GM23338 (cell line): Measurements from ENCODE around the gene SMG9. TPM values are rescaled to one million over a fixed set of nuclear protein-coding genes. Genes with fewer than 3 reads are reported as not detected.

Source experiments
- ATAC-seq: fragments of 200-7000 bp; cut with Tn5 transposase; 3 replicates; pipeline ENCODE4 v1.9.1; 2020
- DNase-seq: peaks from one replicate; pipeline ENCODE4 v3.0.0-alpha.2; 2015; ENCODE audit warnings: low spot score
- H2AFZ ChIP-seq: fragments of 200-600 bp; sonication (generic); 2 replicates; pipeline ENCODE4 v1.8.0; 2016; ENCODE audit warnings: antibody characterized with exemption, mild to moderate bottlenecking, moderate library complexity
- H3F3A ChIP-seq: fragments of 200-600 bp; sonication (generic); replicated peaks from 2 replicates; pipeline ENCODE4 v1.8.0; 2017; ENCODE audit warnings: antibody characterized with exemption, mixed run types, low read depth
- H3K27ac ChIP-seq: fragments of 200-600 bp; sonication (generic); 2 replicates; pipeline ENCODE4 v1.6.1; 2016; ENCODE audit warnings: low read depth
- H3K27me3 ChIP-seq: fragments of 200-600 bp; sonication (generic); 2 replicates; pipeline ENCODE4 v1.8.0; 2016; ENCODE audit warnings: mild to moderate bottlenecking, mixed run types, moderate library complexity; ENCODE audit not compliant: insufficient read depth
- H3K36me3 ChIP-seq: fragments of 200-600 bp; sonication (generic); 2 replicates; pipeline ENCODE4 v1.8.0; 2016; ENCODE audit warnings: mild to moderate bottlenecking; ENCODE audit not compliant: insufficient read depth
- H3K4me1 ChIP-seq: fragments of 200-600 bp; sonication (generic); 2 replicates; pipeline ENCODE4 v1.8.0; 2016; ENCODE audit warnings: mild to moderate bottlenecking, moderate library complexity; ENCODE audit not compliant: insufficient read depth
- H3K4me2 ChIP-seq: fragments of 200-600 bp; sonication (generic); 2 replicates; pipeline ENCODE4 v1.7.1; 2017; ENCODE audit warnings: mixed run types
- H3K4me3 ChIP-seq: fragments of 200-600 bp; sonication (generic); 2 replicates; pipeline ENCODE4 v1.6.1; 2016; ENCODE audit warnings: mixed run types
- H3K79me2 ChIP-seq: fragments of 200-600 bp; sonication (generic); replicated peaks from 2 replicates; pipeline ENCODE4 v1.8.0; 2017; ENCODE audit warnings: mild to moderate bottlenecking; ENCODE audit not compliant: insufficient read depth
- H3K9me2 ChIP-seq: fragments of 200-600 bp; sonication (generic); 2 replicates; pipeline ENCODE4 v1.8.0; 2017; ENCODE audit not compliant: insufficient read depth
- H4K20me1 ChIP-seq: fragments of 200-600 bp; sonication (generic); replicated peaks from 2 replicates; pipeline ENCODE4 v1.8.0; 2017; ENCODE audit warnings: mild to moderate bottlenecking; ENCODE audit not compliant: insufficient read depth
- H3K27ac Mint-ChIP-seq: 2 replicates; pipeline ENCODE4 v1.8.0; 2020; ENCODE audit warnings: inconsistent platforms, mild to moderate bottlenecking, moderate library complexity, mixed read lengths
- H3K27me3 Mint-ChIP-seq: 3 replicates; pipeline ENCODE4 v1.8.0; 2022; ENCODE audit warnings: low read depth, mild to moderate bottlenecking, moderate library complexity, mixed read lengths, inconsistent platforms; ENCODE audit not compliant: insufficient read depth, poor library complexity
- H3K36me3 Mint-ChIP-seq: 3 replicates; pipeline ENCODE4 v1.8.0; 2021; ENCODE audit warnings: low read depth, mild to moderate bottlenecking, inconsistent platforms, moderate library complexity, mixed read lengths
- H3K4me1 Mint-ChIP-seq: 3 replicates; pipeline ENCODE4 v1.8.0; 2020; ENCODE audit warnings: mild to moderate bottlenecking, inconsistent platforms, mixed read lengths
- H3K4me3 Mint-ChIP-seq: 3 replicates; pipeline ENCODE4 v1.8.0; 2021; ENCODE audit warnings: moderate library complexity, mild to moderate bottlenecking, inconsistent platforms, mixed read lengths
- H3K9me3 Mint-ChIP-seq: 3 replicates; pipeline ENCODE4 v1.8.0; 2020; ENCODE audit warnings: moderate library complexity, mild to moderate bottlenecking, inconsistent platforms, mixed read lengths
- EZH2 ChIP-seq: fragments of 200-600 bp; sonication (generic); IDR thresholded peaks from one replicate; pipeline ENCODE4 v1.8.0; 2017; ENCODE audit warnings: antibody characterized with exemption, mild to moderate bottlenecking, low read depth; ENCODE audit not compliant: unreplicated experiment
- JUNB ChIP-seq: IDR thresholded peaks from one replicate; pipeline ENCODE4 v1.6.1; 2016; ENCODE audit warnings: antibody characterized with exemption; ENCODE audit not compliant: unreplicated experiment
- NANOG ChIP-seq: IDR thresholded peaks from 2 replicates; pipeline ENCODE4 v1.6.1; 2016; ENCODE audit warnings: antibody characterized with exemption, borderline replicate concordance
- POLR2AphosphoS5 ChIP-seq: IDR thresholded peaks from 2 replicates; pipeline ENCODE4 v1.6.1; 2016; ENCODE audit warnings: antibody characterized with exemption, low read depth
- polyA plus RNA-seq: library from polyadenylated mRNA; unstranded; fragments of >200 nt; fragmentation: Nextera tagmentation; extraction: Ambion mirVana; gene quantifications from 2 replicates; pipeline ENCODE4 v1.2.1, GENCODE V29; 2016
- total RNA-seq: library from RNA; depleted of rRNA; stranded (reverse); fragments of >200 nt; shearing (Covaris generic); gene quantifications from 2 replicates; pipeline ENCODE4 v1.2.3, GENCODE V29; 2014
- TF ChIP-seq, protein P1 (sequence below): fragments of 250-450 bp; sonication (Bioruptor Pico); IDR thresholded peaks from 2 replicates; pipeline ENCODE4 v1.5.0; 2020; ENCODE audit warnings: mild to moderate bottlenecking, moderate library complexity
- TF ChIP-seq, protein P2 (sequence below): IDR thresholded peaks from one replicate; pipeline ENCODE4 v1.6.1; 2018; ENCODE audit warnings: antibody characterized with exemption; ENCODE audit not compliant: unreplicated experiment

Gene SMG9
- total and polyA plus RNA-seq, 2 experiments from 2014 or later, result 13.2 to 14.0 TPM

DNA sequence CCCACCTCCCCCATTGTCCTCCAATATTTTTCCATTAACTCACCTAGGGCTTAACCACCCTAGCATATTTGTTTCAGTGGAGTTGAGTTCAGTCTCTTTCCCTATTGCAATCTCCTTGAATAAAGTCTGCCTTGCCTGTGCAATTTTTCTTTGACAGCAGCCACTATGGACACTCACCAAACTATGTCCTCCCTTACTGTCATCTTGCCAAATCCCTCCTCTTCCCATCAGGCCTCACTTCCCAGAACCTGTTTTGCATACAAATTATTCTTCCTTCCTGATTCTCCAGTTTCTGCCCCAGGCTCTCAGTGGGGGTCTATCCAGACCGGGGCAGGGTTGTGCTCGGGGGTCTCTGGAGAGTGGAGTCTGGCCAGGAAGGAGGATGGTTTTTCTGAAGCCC, 49.7 kb upstream of the SMG9 start (continued):
- TF ChIP-seq, protein P1, sequence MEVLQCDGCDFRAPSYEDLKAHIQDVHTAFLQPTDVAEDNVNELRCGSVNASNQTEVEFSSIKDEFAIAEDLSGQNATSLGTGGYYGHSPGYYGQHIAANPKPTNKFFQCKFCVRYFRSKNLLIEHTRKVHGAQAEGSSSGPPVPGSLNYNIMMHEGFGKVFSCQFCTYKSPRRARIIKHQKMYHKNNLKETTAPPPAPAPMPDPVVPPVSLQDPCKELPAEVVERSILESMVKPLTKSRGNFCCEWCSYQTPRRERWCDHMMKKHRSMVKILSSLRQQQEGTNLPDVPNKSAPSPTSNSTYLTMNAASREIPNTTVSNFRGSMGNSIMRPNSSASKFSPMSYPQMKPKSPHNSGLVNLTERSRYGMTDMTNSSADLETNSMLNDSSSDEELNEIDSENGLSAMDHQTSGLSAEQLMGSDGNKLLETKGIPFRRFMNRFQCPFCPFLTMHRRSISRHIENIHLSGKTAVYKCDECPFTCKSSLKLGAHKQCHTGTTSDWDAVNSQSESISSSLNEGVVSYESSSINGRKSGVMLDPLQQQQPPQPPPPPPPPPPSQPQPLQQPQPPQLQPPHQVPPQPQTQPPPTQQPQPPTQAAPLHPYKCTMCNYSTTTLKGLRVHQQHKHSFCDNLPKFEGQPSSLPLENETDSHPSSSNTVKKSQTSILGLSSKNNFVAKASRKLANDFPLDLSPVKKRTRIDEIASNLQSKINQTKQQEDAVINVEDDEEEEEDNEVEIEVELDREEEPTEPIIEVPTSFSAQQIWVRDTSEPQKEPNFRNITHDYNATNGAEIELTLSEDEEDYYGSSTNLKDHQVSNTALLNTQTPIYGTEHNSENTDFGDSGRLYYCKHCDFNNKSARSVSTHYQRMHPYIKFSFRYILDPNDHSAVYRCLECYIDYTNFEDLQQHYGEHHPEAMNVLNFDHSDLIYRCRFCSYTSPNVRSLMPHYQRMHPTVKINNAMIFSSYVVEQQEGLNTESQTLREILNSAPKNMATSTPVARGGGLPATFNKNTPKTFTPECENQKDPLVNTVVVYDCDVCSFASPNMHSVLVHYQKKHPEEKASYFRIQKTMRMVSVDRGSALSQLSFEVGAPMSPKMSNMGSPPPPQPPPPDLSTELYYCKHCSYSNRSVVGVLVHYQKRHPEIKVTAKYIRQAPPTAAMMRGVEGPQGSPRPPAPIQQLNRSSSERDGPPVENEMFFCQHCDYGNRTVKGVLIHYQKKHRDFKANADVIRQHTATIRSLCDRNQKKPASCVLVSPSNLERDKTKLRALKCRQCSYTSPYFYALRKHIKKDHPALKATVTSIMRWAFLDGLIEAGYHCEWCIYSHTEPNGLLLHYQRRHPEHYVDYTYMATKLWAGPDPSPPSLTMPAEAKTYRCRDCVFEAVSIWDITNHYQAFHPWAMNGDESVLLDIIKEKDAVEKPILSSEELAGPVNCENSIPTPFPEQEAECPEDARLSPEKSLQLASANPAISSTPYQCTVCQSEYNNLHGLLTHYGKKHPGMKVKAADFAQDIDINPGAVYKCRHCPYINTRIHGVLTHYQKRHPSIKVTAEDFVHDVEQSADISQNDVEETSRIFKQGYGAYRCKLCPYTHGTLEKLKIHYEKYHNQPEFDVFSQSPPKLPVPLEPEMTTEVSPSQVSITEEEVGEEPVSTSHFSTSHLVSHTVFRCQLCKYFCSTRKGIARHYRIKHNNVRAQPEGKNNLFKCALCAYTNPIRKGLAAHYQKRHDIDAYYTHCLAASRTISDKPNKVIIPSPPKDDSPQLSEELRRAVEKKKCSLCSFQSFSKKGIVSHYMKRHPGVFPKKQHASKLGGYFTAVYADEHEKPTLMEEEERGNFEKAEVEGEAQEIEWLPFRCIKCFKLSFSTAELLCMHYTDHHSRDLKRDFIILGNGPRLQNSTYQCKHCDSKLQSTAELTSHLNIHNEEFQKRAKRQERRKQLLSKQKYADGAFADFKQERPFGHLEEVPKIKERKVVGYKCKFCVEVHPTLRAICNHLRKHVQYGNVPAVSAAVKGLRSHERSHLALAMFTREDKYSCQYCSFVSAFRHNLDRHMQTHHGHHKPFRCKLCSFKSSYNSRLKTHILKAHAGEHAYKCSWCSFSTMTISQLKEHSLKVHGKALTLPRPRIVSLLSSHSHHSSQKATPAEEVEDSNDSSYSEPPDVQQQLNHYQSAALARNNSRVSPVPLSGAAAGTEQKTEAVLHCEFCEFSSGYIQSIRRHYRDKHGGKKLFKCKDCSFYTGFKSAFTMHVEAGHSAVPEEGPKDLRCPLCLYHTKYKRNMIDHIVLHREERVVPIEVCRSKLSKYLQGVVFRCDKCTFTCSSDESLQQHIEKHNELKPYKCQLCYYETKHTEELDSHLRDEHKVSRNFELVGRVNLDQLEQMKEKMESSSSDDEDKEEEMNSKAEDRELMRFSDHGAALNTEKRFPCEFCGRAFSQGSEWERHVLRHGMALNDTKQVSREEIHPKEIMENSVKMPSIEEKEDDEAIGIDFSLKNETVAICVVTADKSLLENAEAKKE (CRISPR knock-in tag), result no peak

DNA sequence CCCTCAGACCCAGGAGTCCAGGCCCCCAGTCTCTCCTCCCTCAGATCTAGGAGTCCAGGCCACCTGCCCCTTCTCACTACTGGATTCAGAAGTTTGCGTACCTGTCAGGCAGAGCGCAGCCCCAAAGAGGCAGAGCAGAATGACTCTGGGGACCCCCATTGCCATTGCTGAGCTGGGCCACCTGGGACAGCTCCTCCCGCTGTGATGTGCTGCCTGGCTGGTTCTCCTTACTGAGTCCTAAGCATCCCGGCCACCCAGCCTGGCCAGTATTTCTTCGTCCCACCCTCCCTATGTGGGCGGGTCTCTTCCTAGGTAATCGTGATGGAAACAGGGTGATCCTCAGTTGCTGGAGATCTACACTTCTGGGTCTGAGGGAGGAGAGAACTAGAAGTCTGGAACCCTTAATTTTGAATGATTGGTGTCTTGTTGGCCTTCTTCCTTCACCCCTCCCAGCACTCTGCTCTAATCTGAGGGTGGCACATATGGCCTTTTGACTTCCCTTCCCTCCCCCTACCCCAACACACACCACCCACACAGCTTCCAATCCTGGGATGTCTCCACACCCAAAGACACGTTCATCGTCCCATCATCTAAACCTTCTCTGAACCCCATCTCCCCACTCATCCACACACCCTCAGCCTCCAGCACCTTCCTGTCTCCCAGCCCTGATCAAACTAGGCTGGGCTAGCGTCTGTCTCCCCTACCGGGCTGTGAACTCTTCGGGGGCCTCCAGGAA, 47.6 kb upstream of the SMG9 start, which contains the start of gene LYPD5:
TSS of gene LYPD5 (minus strand) at position 232 of the 736 bp plus-strand sequence. CDS start at position 165, 67 bp downstream.
- ATAC-seq, result no peak
- peaks cover 35% of the 10 kb centered on the region for H3K27me3 Mint-ChIP-seq

More for the DNA sequence above, 47.6 kb upstream of the SMG9 start, which contains the start of gene LYPD5:
- no peaks in the 10 kb centered on the region for H3K36me3 ChIP-seq
- Mint-ChIP-seq H3K36me3 (no peaks in the 10 kb centered on the region), H3K4me3 (no peak within 1 kb of the TSS), H3K27ac (no peak within 1 kb of the TSS), H3K4me1 (no peaks in the 10 kb centered on the region; the same call in 1 of the 3 replicates), H3K9me3 (no peaks in the 10 kb centered on the region)
- DNase-seq, result no peak
- TF ChIP-seq NANOG (no peak), POLR2AphosphoS5 (no peak), EZH2 (no peak), JUNB (no peak)
- TF ChIP-seq, protein P2, sequence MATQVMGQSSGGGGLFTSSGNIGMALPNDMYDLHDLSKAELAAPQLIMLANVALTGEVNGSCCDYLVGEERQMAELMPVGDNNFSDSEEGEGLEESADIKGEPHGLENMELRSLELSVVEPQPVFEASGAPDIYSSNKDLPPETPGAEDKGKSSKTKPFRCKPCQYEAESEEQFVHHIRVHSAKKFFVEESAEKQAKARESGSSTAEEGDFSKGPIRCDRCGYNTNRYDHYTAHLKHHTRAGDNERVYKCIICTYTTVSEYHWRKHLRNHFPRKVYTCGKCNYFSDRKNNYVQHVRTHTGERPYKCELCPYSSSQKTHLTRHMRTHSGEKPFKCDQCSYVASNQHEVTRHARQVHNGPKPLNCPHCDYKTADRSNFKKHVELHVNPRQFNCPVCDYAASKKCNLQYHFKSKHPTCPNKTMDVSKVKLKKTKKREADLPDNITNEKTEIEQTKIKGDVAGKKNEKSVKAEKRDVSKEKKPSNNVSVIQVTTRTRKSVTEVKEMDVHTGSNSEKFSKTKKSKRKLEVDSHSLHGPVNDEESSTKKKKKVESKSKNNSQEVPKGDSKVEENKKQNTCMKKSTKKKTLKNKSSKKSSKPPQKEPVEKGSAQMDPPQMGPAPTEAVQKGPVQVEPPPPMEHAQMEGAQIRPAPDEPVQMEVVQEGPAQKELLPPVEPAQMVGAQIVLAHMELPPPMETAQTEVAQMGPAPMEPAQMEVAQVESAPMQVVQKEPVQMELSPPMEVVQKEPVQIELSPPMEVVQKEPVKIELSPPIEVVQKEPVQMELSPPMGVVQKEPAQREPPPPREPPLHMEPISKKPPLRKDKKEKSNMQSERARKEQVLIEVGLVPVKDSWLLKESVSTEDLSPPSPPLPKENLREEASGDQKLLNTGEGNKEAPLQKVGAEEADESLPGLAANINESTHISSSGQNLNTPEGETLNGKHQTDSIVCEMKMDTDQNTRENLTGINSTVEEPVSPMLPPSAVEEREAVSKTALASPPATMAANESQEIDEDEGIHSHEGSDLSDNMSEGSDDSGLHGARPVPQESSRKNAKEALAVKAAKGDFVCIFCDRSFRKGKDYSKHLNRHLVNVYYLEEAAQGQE, result peak; percentile 51
- no peak within 1 kb of the TSS for H3K4me3 ChIP-seq
- no peaks in the 10 kb centered on the region for H3K79me2 ChIP-seq
- H3K4me1 ChIP-seq, result no peaks in the 10 kb centered on the region
- H3K4me2 ChIP-seq, result no peak within 1 kb of the TSS
- H3K27me3 ChIP-seq, result peaks cover 28% of the 10 kb centered on the region
- no peak within 1 kb of the TSS for H3K27ac ChIP-seq
- H3F3A ChIP-seq, result no peaks in the 10 kb centered on the region
- H4K20me1 ChIP-seq, result no peaks in the 10 kb centered on the region
- no peak within 1 kb of the TSS for H2AFZ ChIP-seq
- 0 out of 2 replicates have a peak, but pooled peaks cover 4% of the 10 kb centered on the region for H3K9me2 ChIP-seq
